PC-3 (cell line): ENCODE results near the gene METTL24. TPM values are rescaled to one million over a fixed set of nuclear protein-coding genes. Genes with fewer than 3 reads are reported as not detected.

Experiments
- ATAC-seq: fragments of 200-7000 bp; cut with Tn5 transposase; 2 replicates; pipeline ENCODE4 v1.9.1; 2020; ENCODE audit warnings: mild to moderate bottlenecking, moderate library complexity
- BruUV-seq: library from RNA; stranded (reverse); fragments of 400-500 nt; replicated peaks from 2 replicates; lab custom pipeline; 2021; lab: Mats Ljungman, UMichigan
- CTCF ChIA-PET: fragments of 300-600 bp; sonication (Branson Sonifier 250); formaldehyde crosslinking; loops from one replicate; lab custom pipeline; 2022; ENCODE audit warnings: antibody characterized with exemption; lab: Charles Lee
- POLR2A ChIA-PET: fragments of 300-600 bp; sonication (Branson Sonifier 250); formaldehyde crosslinking; loops from one replicate; lab custom pipeline; 2022; ENCODE audit warnings: antibody characterized with exemption; ENCODE audit not compliant: unreplicated experiment; lab: Charles Lee
- DNase-seq: peaks from one replicate; pipeline ENCODE4 v3.0.0-alpha.2; 2015
- H2AFZ ChIP-seq: fragments of 300-600 bp; sonication (generic); 2 replicates; pipeline ENCODE4 v1.6.0; 2016; ENCODE audit warnings: antibody characterized with exemption, low read length
- H3F3A ChIP-seq: fragments of 300-600 bp; sonication (generic); one replicate; pipeline ENCODE4 v1.6.0; 2017; ENCODE audit warnings: antibody characterized with exemption, low read length, control low read depth, mild to moderate bottlenecking; ENCODE audit not compliant: unreplicated experiment
- H3K27ac ChIP-seq: fragments of 300-600 bp; sonication (generic); 2 replicates; pipeline ENCODE4 v1.5.1; 2016; ENCODE audit warnings: mild to moderate bottlenecking, low read length
- H3K27me3 ChIP-seq: fragments of 300-600 bp; sonication (generic); 2 replicates; pipeline ENCODE4 v1.6.1; 2016; ENCODE audit warnings: low read length, mixed read lengths
- H3K36me3 ChIP-seq: fragments of 300-600 bp; sonication (generic); 2 replicates; pipeline ENCODE4 v1.6.1; 2016; ENCODE audit warnings: low read depth, mixed run types, low read length, mixed read lengths
- H3K4me1 ChIP-seq: fragments of 300-600 bp; sonication (generic); 2 replicates; pipeline ENCODE4 v1.5.1; 2016; ENCODE audit warnings: low read length; ENCODE audit not compliant: insufficient read depth
- H3K4me2 ChIP-seq: fragments of 300-600 bp; sonication (generic); 2 replicates; pipeline ENCODE4 v1.6.0; 2016; ENCODE audit warnings: low read length
- H3K4me3 ChIP-seq: fragments of 300-600 bp; sonication (generic); 2 replicates; pipeline ENCODE4 v1.5.1; 2016; ENCODE audit warnings: mild to moderate bottlenecking, low read length, mixed read lengths
- H3K79me2 ChIP-seq: fragments of 300-600 bp; sonication (generic); 2 replicates; pipeline ENCODE4 v1.6.1; 2017; ENCODE audit warnings: low read length, mixed read lengths
- H3K9ac ChIP-seq: fragments of 300-600 bp; sonication (generic); 2 replicates; pipeline ENCODE4 v1.6.0; 2016; ENCODE audit warnings: mild to moderate bottlenecking, low read length
- H3K9me2 ChIP-seq: fragments of 300-600 bp; sonication (generic); replicated peaks from 2 replicates; pipeline ENCODE4 v1.6.1; 2016; ENCODE audit warnings: mixed run types, low read length, mixed read lengths
- H3K9me3 ChIP-seq: fragments of 300-600 bp; sonication (generic); 2 replicates; pipeline ENCODE4 v1.6.1; 2016; ENCODE audit warnings: low read length, mixed read lengths
- H4K20me1 ChIP-seq: fragments of 300-600 bp; sonication (generic); 2 replicates; pipeline ENCODE4 v1.6.1; 2016; ENCODE audit warnings: low read length, mixed read lengths
- CTCF ChIP-seq: fragments of 300-600 bp; sonication (generic); conservative IDR thresholded peaks from 2 replicates; pipeline ENCODE4 v1.5.1; 2017; ENCODE audit warnings: antibody characterized with exemption, low read depth, mild to moderate bottlenecking, low read length
- EZH2 ChIP-seq: fragments of 300-600 bp; sonication (generic); IDR thresholded peaks from one replicate; pipeline ENCODE4 v1.6.1; 2017; ENCODE audit warnings: antibody characterized with exemption, mild to moderate bottlenecking, low read length; ENCODE audit not compliant: unreplicated experiment
- EZH2phosphoT487 ChIP-seq: fragments of 300-600 bp; sonication (generic); IDR thresholded peaks from 2 replicates; pipeline ENCODE4 v1.6.1; 2018; ENCODE audit warnings: mild to moderate bottlenecking, antibody characterized with exemption, low read length, borderline replicate concordance
- intact Hi-C: fragments of 100-400 bp; cut with micrococcal nuclease; formaldehyde crosslinking; loops from 2 replicates; pipeline ENCODE4 v1.9.0; 2023
- total RNA-seq: library from RNA; depleted of rRNA; stranded (reverse); fragments of >200 nt; gene quantifications from 2 replicates; pipeline ENCODE4 v1.2.3, GENCODE V29; 2014

Gene METTL24
- total RNA-seq, 1 experiment from 2014 or later, result not detected

GRCh38 chr6:110211753-110212152 is 146.4 kb downstream of the METTL24 start:
- CTCF ChIA-PET, result no interaction called here
- no peaks in the 10 kb centered on the region for H3K4me1 ChIP-seq
- no peak for TF ChIP-seq EZH2
- no peak for TF ChIP-seq CTCF
- TF ChIP-seq EZH2phosphoT487, result no peak
- no peaks in the 10 kb centered on the region for H3K27me3 ChIP-seq
- no peaks in the 10 kb centered on the region for H3F3A ChIP-seq
- no peak overlapping the region for H3K4me3 ChIP-seq
- DNase-seq, result no peak
- H2AFZ ChIP-seq, result no peak overlapping the region
- intact Hi-C loops, result no loop called here
- no peak overlapping the region for H3K9ac ChIP-seq
- H3K4me2 ChIP-seq, result no peak overlapping the region
- H3K36me3 ChIP-seq, result peaks cover 16% of the 10 kb centered on the region; the same call in 1 of the 2 replicates
- no TSS peak for BruUV-seq
- no peak for ATAC-seq
- H3K9me3 ChIP-seq, result no peaks in the 10 kb centered on the region
- no peaks in the 10 kb centered on the region for H3K79me2 ChIP-seq
- H4K20me1 ChIP-seq, result no peaks in the 10 kb centered on the region
- no peaks in the 10 kb centered on the region for H3K9me2 ChIP-seq
- no peak overlapping the region for H3K27ac ChIP-seq
- POLR2A ChIA-PET, result no interaction called here

GRCh38 chr6:110207652-110208051 is 150.5 kb downstream of the METTL24 start:
- BruUV-seq, result no TSS peak
- H4K20me1 ChIP-seq, result no peaks in the 10 kb centered on the region
- ChIA-PET POLR2A (no interaction called here), CTCF (no interaction called here)
- no peaks in the 10 kb centered on the region for H3K9me2 ChIP-seq
- no peak overlapping the region for H3K9ac ChIP-seq
- no peaks in the 10 kb centered on the region for H3K27me3 ChIP-seq
- H3F3A ChIP-seq, result no peaks in the 10 kb centered on the region
- H3K4me1 ChIP-seq, result no peaks in the 10 kb centered on the region
- H3K27ac ChIP-seq, result no peak overlapping the region
- ATAC-seq, result no peak
- intact Hi-C loops, result no loop called here
- no peaks in the 10 kb centered on the region for H3K79me2 ChIP-seq
- no peaks in the 10 kb centered on the region for H3K9me3 ChIP-seq
- H3K4me3 ChIP-seq, result no peak overlapping the region
- DNase-seq, result no peak
- no peak overlapping the region for H3K4me2 ChIP-seq
- peaks cover 9% of the 10 kb centered on the region; the same call in 1 of the 2 replicates for H3K36me3 ChIP-seq
- H2AFZ ChIP-seq, result no peak overlapping the region
- TF ChIP-seq EZH2 (no peak), CTCF (no peak), EZH2phosphoT487 (no peak)

GRCh38 chr6:110201151-110201884 is 156.8 kb downstream of the METTL24 start:
- BruUV-seq, result no TSS peak

More at GRCh38 chr6:110201151-110201884, 156.8 kb downstream of the METTL24 start:
- H3K36me3 ChIP-seq, result no peaks in the 10 kb centered on the region
- H3K27me3 ChIP-seq, result no peaks in the 10 kb centered on the region
- H3K27ac ChIP-seq, result no peak overlapping the region
- H3K79me2 ChIP-seq, result 0 out of 2 replicates have a peak, but pooled peaks cover 4% of the 10 kb centered on the region
- H3K9me2 ChIP-seq, result no peaks in the 10 kb centered on the region
- intact Hi-C loops, result no loop called here
- DNase-seq, result no peak
- no peak overlapping the region for H3K4me3 ChIP-seq
- ChIA-PET POLR2A (no interaction called here), CTCF (no interaction called here)
- H3K9me3 ChIP-seq, result no peaks in the 10 kb centered on the region
- TF ChIP-seq EZH2phosphoT487 (no peak), CTCF (no peak), EZH2 (no peak)
- H2AFZ ChIP-seq, result no peak overlapping the region
- H3K9ac ChIP-seq, result no peak overlapping the region
- no peak overlapping the region for H3K4me2 ChIP-seq
- no peaks in the 10 kb centered on the region for H3F3A ChIP-seq
- H4K20me1 ChIP-seq, result no peaks in the 10 kb centered on the region
- ATAC-seq, result no peak
- no peaks in the 10 kb centered on the region for H3K4me1 ChIP-seq
